WTC11 (cell line): ENCODE measurements around the gene TTC28.

Experiments
- ATF2 ChIP-seq: sonication (generic); formaldehyde crosslinking; IDR thresholded peaks from 2 replicates; pipeline ENCODE4 v1.8.1; 2022; ENCODE audit warnings: low read depth, missing genetic modification reagents, borderline replicate concordance
- CREM ChIP-seq: sonication (generic); formaldehyde crosslinking; IDR thresholded peaks from 2 replicates; pipeline ENCODE4 v1.8.1; 2022; ENCODE audit warnings: mild to moderate bottlenecking, missing genetic modification reagents, moderate library complexity
- CTCF ChIP-seq: fragments of 200-600 bp; IDR thresholded peaks from 2 replicates; pipeline ENCODE4 v1.8.0; 2022; ENCODE audit warnings: antibody characterized with exemption
- ESRRA ChIP-seq: sonication (generic); formaldehyde crosslinking; IDR thresholded peaks from 2 replicates; pipeline ENCODE4 v1.8.1; 2022; ENCODE audit warnings: mild to moderate bottlenecking, missing genetic modification reagents, borderline replicate concordance
- GRHL2 ChIP-seq: fragments of 250-450 bp; sonication (Bioruptor Pico); IDR thresholded peaks from 2 replicates; pipeline ENCODE4 v1.8.0; 2022; ENCODE audit warnings: mild to moderate bottlenecking, moderate library complexity; ENCODE audit not compliant: insufficient replicate concordance, severe bottlenecking
- MAX ChIP-seq: sonication (generic); formaldehyde crosslinking; IDR thresholded peaks from 2 replicates; pipeline ENCODE4 v1.8.0; 2022; ENCODE audit warnings: mild to moderate bottlenecking, missing genetic modification reagents
- PREB ChIP-seq: sonication (generic); formaldehyde crosslinking; IDR thresholded peaks from 2 replicates; pipeline ENCODE4 v1.8.1; 2022; ENCODE audit warnings: mild to moderate bottlenecking, missing genetic modification reagents, moderate library complexity, borderline replicate concordance
- TP53 ChIP-seq: sonication (generic); formaldehyde crosslinking; IDR thresholded peaks from 2 replicates; pipeline ENCODE4 v1.8.1; 2023; ENCODE audit warnings: mild to moderate bottlenecking, missing genetic modification reagents

- TF ChIP-seq MAX (CRISPR knock-in tag) (no peak), CTCF (no peak), PREB (CRISPR knock-in tag) (no peak), GRHL2 (CRISPR knock-in tag) (no peak), ESRRA (CRISPR knock-in tag) (no peak), TP53 (no peak), CREM (CRISPR knock-in tag) (no peak), ATF2 (CRISPR knock-in tag) (no peak)
Observed at GRCh38 chr22:28710107-28710506, 30.5 kb upstream of the TTC28 start.
